ENCODE measurements around the gene IGF2R. TPM values are rescaled to one million over a fixed set of nuclear protein-coding genes. Genes with fewer than 3 reads are reported as not detected.

Gene IGF2R
- total and polyA plus RNA-seq, 7 donors = 40.1 to 167 (median 113) TPM

DNA sequence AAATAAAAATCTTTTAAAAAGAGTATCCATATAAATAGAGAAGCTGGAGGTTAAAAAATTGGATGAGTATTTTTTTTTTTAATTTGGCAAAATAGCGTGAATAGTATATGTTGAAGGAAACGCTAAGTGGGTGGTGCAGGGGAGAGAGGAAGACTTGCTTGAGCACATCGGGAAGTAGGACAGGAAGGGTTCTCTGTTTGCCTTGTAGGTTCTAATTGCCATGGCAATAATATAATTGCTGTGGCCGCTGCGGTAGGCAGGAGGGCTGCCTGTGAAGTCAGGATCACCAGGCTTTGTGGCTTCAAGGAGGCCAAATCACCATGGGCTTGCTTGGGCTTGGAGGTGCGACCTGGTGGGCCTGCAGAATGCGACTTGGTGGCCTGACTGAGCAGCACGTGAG, 35.1 kb downstream of the IGF2R start:
- Histone ChIP-seq H3K4me1 (peaks cover 18% of the 10 kb centered on the region), H3K27me3 (ENCODE audit: insufficient read depth in 3 of 3, low read length in 2 of 3) (no peaks in the 10 kb centered on the region), H3K36me3 (ENCODE audit: insufficient read depth in 1 of 2, low read depth in 1 of 2) (peaks cover 0 to 4% of the 10 kb centered on the region in 2 donors), H3K4me3 (no peak overlapping the region), H3K27ac (no peak overlapping the region), H3K9me3 (no peaks in the 10 kb centered on the region)
- no peak for ATAC-seq
- 61 to 72% (median 63%) methylated on average over 8 of the region's 8 CpGs for WGBS, 3 donors
- intact Hi-C loops (cut with DNase I) = no loop called here
- TF ChIP-seq, protein P1, sequence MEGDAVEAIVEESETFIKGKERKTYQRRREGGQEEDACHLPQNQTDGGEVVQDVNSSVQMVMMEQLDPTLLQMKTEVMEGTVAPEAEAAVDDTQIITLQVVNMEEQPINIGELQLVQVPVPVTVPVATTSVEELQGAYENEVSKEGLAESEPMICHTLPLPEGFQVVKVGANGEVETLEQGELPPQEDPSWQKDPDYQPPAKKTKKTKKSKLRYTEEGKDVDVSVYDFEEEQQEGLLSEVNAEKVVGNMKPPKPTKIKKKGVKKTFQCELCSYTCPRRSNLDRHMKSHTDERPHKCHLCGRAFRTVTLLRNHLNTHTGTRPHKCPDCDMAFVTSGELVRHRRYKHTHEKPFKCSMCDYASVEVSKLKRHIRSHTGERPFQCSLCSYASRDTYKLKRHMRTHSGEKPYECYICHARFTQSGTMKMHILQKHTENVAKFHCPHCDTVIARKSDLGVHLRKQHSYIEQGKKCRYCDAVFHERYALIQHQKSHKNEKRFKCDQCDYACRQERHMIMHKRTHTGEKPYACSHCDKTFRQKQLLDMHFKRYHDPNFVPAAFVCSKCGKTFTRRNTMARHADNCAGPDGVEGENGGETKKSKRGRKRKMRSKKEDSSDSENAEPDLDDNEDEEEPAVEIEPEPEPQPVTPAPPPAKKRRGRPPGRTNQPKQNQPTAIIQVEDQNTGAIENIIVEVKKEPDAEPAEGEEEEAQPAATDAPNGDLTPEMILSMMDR (IDR thresholded peaks at IDR 0.05) = no peak
- DNase-seq = no peak

DNA sequence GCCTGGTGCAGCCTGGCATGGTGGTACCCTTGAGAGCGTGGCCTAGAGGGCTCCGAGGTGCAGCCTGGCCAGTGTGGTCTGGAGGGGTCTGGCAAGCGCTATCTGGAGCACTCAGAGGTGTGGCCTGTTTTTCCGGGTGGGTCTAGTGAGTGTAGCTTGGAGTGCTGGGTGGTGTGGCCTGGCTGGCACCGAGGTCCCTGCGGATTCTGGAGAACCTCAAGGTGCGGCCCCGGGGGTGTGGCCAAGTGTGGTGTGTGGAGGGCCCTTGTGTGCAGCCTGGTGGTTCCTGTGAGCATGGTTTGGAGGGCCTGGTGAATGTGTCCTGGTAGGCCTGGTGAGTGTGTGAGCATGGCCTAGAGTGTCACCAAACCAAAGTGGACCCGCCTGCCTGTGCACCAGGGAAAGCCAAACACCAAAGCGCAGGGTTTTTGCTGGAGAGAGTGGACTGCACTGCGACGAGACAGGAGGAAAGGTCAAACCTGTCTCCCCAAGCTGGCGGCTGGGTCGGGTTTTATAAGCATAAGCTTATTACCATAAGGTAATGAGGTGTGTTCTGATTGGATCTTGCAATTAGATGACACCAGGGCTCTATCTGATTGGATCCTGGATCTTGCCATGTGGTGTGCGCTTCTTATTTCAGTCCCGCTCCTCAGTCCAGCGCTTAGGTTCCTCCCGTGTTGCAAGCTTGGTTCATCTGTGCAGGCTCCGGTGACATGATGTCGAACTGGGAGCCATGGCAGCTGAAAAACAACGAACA, 35.7 kb downstream of the IGF2R start:
- Histone ChIP-seq H3K9me3 (no peaks in the 10 kb centered on the region), H3K27me3 (ENCODE audit: insufficient read depth in 3 of 3, low read length in 2 of 3) (no peaks in the 10 kb centered on the region), H3K4me3 (no peak overlapping the region), H3K27ac (no peak overlapping the region), H3K36me3 (ENCODE audit: insufficient read depth in 1 of 2, low read depth in 1 of 2) (no peaks in the 10 kb centered on the region), H3K4me1 (peaks cover 24% of the 10 kb centered on the region)
- 91 to 93% (median 93%) methylated on average over 21 of the region's 21 CpGs for WGBS, 3 donors
- DNase-seq = no peak
- TF ChIP-seq, protein P1 (IDR thresholded peaks at IDR 0.05) = no peak
- intact Hi-C loops (cut with DNase I) = loop anchor here in 1 of 2 donors (5.0 kb wide), 1 partner anchor 32 kb away; no protein-coding TSS in a partner anchor
- ATAC-seq = peak in 1 of 4 donors; percentile 25

GRCh38 chr6:160005211-160005610, 36.3 kb downstream of the IGF2R start:
- Histone ChIP-seq H3K9me3 (no peaks in the 10 kb centered on the region), H3K27me3 (ENCODE audit: insufficient read depth in 3 of 3, low read length in 2 of 3) (no peaks in the 10 kb centered on the region), H3K36me3 (ENCODE audit: insufficient read depth in 1 of 2, low read depth in 1 of 2) (no peaks in the 10 kb centered on the region), H3K4me3 (no peak overlapping the region), H3K27ac (no peak overlapping the region), H3K4me1 (peaks cover 30% of the 10 kb centered on the region)
- WGBS, 3 donors = 87 to 94% (median 90%) methylated on average over 29 to 31 of the region's 31 CpGs
- ATAC-seq (no peak), DNase-seq (no peak)
- TF ChIP-seq, protein P1 (IDR thresholded peaks at IDR 0.05) = no peak
- intact Hi-C loops (cut with DNase I) = loop anchor here in 1 of 2 donors (5.0 kb wide), 1 partner anchor 33 kb away; no protein-coding TSS in a partner anchor

- Histone ChIP-seq H3K4me3 (no peak overlapping the region), H3K4me1 (peaks cover 38% of the 10 kb centered on the region), H3K9me3 (no peaks in the 10 kb centered on the region), H3K27me3 (ENCODE audit: insufficient read depth in 3 of 3, low read length in 2 of 3) (no peaks in the 10 kb centered on the region), H3K27ac (no peak overlapping the region), H3K36me3 (ENCODE audit: insufficient read depth in 1 of 2, low read depth in 1 of 2) (peaks cover 0 to 8% of the 10 kb centered on the region in 2 donors)
- TF ChIP-seq, protein P1 (IDR thresholded peaks at IDR 0.05) = no peak
- 59 to 72% (median 64%) methylated on average over 49 to 57 of the region's 57 CpGs for WGBS, 3 donors
- peak; percentile 71 to 74 (median 72) for ATAC-seq
- peak; percentile 66 to 75 for DNase-seq
- intact Hi-C loops (cut with DNase I) = loop anchor here in 1 of 2 donors (5.0 kb wide), 1 partner anchor 34 kb away; no protein-coding TSS in a partner anchor
Observed at GRCh38 chr6:160005861-160006540, 37.1 kb downstream of the IGF2R start.
